ENCODE measurements around the gene RPN2.

- TF ChIP-seq NCOA6 (IDR thresholded peaks at IDR 0.05) = no peak
- TF ChIP-seq YY1 (IDR thresholded peaks at IDR 0.05; ENCODE audit: borderline replicate concordance in 1 of 3, control insufficient read depth in 1 of 3, extremely low read depth in 1 of 3, insufficient read depth in 3 of 3, insufficient read length in 1 of 3, insufficient replicate concordance in 2 of 3, low read depth in 1 of 3, low read length in 2 of 3) = no peak
- TF ChIP-seq ZBTB49 (CRISPR knock-in tag; IDR thresholded peaks at IDR 0.05; ENCODE audit: borderline replicate concordance) = no peak
- TF ChIP-seq JUNB (CRISPR knock-in tag; conservative IDR thresholded peaks at IDR 0.05) = no peak
- no peak for TF ChIP-seq ZNF780A (CRISPR knock-in tag; IDR thresholded peaks at IDR 0.05)
- TF ChIP-seq CTCF (IDR thresholded peaks at IDR 0.05 in 2 of 3, conservative IDR thresholded peaks at IDR 0.05 in 1 of 3; ENCODE audit: insufficient read depth in 2 of 3, low read depth in 1 of 3, low read length in 3 of 3) = no peak
- TF ChIP-seq NFIC (IDR thresholded peaks at IDR 0.05) = no peak
- TF ChIP-seq PCBP2 (IDR thresholded peaks at IDR 0.05; ENCODE audit: low read depth, low read length, poor library complexity, severe bottlenecking) = no peak
- TF ChIP-seq ZC3H11A (IDR thresholded peaks at IDR 0.05; ENCODE audit: low read depth, low read length) = no peak
- TF ChIP-seq REST (IDR thresholded peaks at IDR 0.05; ENCODE audit: borderline replicate concordance) = no peak
- no peak for TF ChIP-seq REST (CRISPR knock-in tag; IDR thresholded peaks at IDR 0.05; ENCODE audit: low read depth)
- no peak for TF ChIP-seq SLC30A9 (CRISPR knock-in tag; IDR thresholded peaks at IDR 0.05)
Observed at GRCh38 chr20:37259031-37259430, 79.9 kb downstream of the RPN2 start.
